Suppressor macrophage treated with lipopolysaccharide for 4 hours (primary cell): Measurements from ENCODE around the gene HOXC10.

Experiments
- DNase-seq: peaks from one replicate; pipeline ENCODE4 v3.0.0-alpha.2; 2020

Gene HOXC10

DNA sequence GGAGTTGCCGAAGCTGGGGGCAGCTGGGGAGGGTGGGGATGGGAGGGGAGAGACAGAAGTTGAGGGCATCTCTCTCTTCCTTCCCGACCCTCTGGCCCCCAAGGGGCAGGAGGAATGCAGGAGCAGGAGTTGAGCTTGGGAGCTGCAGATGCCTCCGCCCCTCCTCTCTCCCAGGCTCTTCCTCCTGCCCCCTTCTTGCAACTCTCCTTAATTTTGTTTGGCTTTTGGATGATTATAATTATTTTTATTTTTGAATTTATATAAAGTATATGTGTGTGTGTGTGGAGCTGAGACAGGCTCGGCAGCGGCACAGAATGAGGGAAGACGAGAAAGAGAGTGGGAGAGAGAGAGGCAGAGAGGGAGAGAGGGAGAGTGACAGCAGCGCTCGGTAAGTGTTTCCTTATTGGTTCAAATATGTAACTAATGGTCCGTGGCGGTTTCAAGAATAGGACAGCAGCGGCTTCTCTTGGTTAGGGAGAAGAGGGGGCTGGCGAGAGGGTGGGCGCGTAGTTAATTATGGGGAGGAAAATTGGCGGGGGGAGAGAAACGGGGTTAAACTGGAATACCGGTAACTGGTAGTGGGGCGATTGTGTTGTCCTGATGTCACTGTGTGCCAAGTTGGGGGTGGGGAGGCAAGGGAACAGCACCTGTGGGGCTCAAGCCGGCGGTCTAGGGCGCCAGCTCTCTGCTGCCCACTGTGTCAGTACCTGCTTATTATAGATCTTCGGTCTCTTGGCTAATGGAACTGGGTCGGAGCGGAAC, 32.3 kb downstream of the HOXC10 start:
- DNase-seq: no peak

DNA sequence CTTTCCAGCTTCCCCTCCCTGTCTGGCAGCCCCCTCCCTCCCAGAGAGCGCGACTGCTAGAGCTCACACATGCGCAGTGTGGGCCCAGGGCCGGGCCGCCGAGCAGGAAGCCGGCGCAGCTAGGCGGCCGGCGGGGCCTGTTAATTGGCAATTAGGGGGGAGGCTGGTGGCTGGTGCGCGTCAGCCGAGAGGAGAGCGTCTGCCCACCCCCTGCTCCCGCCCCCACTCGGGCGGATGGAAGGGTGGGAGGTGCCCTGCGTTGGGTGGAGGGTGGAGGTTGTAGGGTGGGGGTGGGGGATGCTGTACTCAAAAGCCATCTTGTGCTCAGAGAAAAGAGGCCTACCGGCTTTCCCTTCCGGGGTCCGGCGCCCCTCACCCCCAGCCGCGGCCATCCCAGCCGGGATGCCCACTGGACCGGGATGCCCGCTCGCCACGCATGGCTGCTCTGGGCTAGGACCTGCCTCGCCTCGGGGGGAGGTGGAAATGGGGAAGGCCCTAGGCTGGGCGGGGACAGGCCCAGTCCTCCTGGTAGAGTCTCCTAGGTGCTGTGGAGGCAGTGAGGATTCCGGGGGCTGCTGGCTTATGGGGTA, 33.0 kb downstream of the HOXC10 start:
- DNase-seq: peak; percentile 35

- DNase-seq: no peak
Observed at GRCh38 chr12:54018468-54018984, 33.6 kb downstream of the HOXC10 start.

GRCh38 chr12:54019091-54019811, 34.3 kb downstream of the HOXC10 start:
- DNase-seq: no peak

GRCh38 chr12:54019924-54020590, 35.1 kb downstream of the HOXC10 start:
- no peak for DNase-seq

- DNase-seq: no peak
Observed at GRCh38 chr12:54020591-54021405, 35.9 kb downstream of the HOXC10 start.

DNA sequence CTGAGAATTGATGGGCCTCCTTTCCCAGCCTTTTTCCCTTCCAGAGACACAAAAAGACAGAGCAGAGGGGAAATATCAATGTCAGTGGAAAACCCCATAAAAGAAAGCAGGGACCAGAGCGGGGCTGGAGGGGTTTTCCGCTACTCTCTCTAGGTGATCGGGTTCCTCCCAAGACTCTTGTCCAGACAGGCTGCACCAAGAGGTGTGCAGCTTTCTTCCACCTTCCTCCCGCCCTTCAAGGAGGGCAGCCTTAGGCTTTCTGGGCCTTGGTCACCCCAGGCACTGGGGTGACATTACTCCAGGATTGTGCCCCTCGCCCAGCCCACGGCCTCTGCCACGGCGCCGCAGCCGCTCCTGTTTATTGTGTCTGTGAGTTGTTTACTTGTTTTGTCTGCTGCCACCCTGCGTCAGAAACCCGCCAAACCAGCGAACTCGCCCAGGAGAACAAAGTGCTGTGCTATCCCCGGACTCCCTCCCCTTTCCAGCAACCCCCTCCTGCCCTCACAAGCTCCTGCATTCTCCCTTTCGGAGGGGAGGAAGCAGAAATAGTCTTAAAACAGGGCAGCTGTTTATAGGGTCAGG, 36.6 kb downstream of the HOXC10 start:
- no peak for DNase-seq

GRCh38 chr12:54022960-54023884, 38.3 kb downstream of the HOXC10 start:
- no peak for DNase-seq

GRCh38 chr12:54024127-54024526, 39.2 kb downstream of the HOXC10 start:
- DNase-seq: no peak

DNA sequence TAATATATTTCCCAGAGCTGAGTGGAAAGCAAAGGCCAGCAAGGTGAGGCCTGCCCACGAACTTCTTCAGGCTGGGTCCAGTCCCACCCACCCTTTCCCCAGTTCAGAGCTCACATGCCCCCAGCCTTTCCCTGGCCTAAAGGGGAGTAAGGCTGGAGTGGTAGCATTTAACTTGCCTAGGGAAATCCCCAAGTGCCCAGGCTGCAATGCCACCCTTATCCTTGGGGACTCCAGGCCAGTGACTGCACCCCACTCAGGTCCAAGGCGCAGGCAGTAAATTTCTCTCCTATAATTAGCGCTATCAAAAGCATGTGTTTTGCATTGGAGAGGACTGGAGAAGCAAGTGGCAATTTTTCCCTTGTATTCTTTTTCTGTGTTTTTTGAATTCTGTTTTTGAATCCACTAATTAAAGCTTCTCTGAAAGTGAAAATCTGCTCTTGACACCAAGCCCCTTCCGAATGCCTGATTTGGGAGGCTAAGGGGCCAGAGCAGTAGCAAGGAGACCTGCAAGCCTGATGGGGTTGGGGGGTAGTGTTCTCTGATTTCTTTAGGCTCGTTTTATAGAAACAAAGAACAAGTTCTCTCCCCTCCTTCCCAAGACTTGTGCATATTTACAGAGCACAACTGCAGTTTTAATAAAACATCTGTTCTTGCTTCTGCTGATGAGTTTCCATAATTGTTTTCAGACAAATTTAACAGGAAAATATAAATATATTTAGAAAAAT, 39.8 kb downstream of the HOXC10 start:
- DNase-seq: no peak

DNA sequence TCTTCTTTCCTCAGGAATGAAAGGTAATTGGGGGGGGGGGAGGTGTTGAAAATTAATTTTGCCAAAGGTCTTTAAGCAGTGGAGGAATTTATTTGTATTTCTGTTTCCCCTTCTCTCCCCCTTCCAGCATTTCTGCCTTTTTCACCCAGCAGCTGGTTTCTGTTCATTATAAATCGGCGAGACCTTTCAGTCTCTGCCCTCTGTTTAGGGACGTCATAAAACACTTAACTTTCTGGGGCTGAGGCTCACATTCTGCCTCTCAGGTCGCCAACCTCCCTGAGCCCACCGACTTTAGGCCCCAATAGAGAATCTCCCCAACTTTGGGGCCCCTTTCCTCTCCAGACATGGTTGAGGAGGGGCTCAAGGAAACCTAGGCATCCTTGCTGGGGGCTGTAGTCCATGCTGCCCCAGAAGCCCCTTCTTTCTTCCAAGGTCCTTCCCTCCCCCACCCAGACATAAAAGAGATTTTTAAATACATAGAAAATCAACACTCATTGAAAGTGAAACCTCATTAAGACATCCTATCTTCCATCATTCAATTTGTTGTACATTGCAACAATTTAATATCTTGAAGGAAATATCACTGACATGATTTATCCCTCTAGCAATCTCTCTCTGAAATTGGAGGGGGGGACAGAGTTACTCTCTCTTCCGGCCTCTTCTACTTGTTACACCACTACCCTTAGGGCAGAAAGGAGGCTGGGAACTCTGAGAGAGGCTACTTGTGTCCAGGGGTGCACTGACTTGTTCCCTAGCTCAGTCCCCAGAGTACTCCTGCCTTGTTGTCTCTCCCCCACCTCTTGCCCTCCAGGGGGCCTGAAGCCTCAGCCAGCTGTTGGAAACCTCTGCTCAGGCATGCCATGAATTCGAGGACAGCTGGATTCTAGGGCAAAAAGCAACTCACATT, 40.8 kb downstream of the HOXC10 start:
- DNase-seq: no peak

DNA sequence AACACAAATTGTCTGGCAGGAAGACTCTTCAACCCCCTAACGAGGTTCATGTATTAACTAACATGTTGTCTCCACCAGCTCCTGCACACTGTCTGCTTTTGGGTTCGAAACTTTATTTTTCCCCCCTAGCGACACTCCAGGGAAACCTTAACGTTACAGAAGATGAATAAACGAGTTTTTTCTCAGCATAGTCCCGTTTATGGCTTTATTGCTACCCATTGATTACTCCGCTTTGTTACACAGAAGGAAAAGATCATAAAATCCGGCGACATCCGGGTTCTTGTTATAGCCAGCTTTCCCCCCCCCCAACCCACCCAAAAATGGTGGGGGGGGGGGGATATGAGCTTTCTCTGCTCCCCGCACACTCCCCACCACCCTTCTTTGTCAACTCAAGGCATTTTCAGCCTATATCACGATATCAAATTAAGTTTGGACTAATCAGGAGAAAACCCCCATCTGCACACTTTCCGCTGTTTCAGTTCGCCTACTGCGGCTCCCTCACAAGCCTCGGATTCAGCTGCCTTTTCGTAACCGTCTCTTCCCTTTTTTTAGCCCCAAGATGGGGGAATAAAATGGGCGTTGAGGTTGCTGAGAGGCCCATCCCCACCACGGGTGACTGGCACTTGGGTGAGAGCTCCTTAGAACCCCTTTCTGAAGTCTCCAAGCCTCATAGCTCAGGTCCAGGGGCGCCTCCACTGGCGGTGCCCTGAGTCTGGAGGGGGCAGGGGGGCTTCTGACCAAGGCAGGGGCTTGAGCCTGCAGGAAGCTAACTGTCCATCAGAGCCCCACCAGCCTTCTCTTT, 41.9 kb downstream of the HOXC10 start:
- no peak for DNase-seq

- DNase-seq: no peak
Observed at GRCh38 chr12:54027442-54027786, 42.5 kb downstream of the HOXC10 start.

- DNase-seq: no peak
Observed at GRCh38 chr12:54028314-54029201, 43.6 kb downstream of the HOXC10 start, which contains the start of gene HOXC6. HOXC6 (plus strand) TSS chr12:54028440; CDS start chr12:54028522, 82 bp downstream.

GRCh38 chr12:54029529-54030441, 44.8 kb downstream of the HOXC10 start:
- DNase-seq: no peak

GRCh38 chr12:54030442-54030801, 45.5 kb downstream of the HOXC10 start:
- no peak for DNase-seq
